Activated CD8-positive, alpha-beta memory T cell treated with anti-CD3 and anti-CD28 coated beads for 36 hours (primary cell): ENCODE results near the gene ZNF579. TPM values are rescaled to one million over a fixed set of nuclear protein-coding genes. Genes with fewer than 3 reads are reported as not detected.

Experiments used
- CTCF ChIA-PET: fragments of 350-600 bp; sonication (Branson Sonifier 250); formaldehyde crosslinking; loops from one replicate; lab custom pipeline; 2021; ENCODE audit warnings: antibody characterized with exemption; lab: Charles Lee
- POLR2A ChIA-PET: fragments of 350-600 bp; sonication (Branson Sonifier 250); formaldehyde crosslinking; loops from one replicate; lab custom pipeline; 2021; ENCODE audit warnings: antibody characterized with exemption; lab: Charles Lee
- total RNA-seq, 2 experiments: library from RNA; stranded (reverse); gene quantifications; one replicate each; pipeline ENCODE4 v1.2.3, GENCODE V29; 2021

ZNF579 gene
- total RNA-seq, 2 experiments from 2014 or later: 6.9 to 7.5 TPM

DNA sequence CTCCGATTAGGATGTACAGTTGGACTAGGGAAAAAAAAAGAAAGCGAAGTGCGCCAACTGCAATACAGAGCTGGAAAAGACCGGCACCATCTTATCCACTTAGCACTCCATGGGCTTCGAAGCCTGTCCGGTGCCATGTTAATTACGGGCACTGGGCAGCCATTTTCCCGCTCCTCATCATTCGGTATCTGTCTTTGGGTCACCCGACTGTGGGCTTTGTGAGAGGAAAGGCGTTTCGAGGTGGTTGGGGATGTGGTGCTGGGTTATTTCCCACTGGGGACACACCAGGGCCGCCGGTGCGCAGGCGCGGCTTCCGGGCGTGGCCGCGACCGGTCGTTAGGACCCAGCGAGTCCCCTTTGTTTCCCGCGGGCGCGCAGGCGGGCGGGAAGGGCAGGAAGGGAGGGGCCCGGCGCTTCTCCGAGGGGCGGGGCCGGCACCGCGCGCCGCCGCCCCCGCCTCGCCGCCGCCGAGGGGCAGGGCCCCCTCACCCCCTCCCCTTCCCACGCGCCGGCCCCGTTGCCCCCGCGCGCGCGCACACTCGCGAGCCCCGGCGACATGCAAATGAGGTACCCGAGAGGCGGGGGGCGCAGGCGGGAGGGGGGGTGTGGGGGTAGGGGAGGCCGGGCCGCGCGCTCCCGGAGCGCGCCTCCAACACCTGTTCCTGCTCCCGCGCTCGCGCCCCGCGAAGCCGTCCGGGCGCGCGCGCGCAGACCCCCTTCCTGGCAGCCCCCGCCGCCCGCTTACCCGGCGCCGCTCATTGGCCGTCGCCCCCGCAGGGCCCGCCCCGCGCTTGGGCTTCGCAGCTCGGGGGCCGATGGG, 19.4 kb upstream of the ZNF579 start, which contains the start of gene ZNF524:
Gene ZNF524, plus strand, starts transcription at position 447 of the 820 bp plus-strand sequence. CDS start 1,825 bp downstream, outside the sequence.
- POLR2A ChIA-PET: interaction anchor here (1.0 to 1.8 kb wide), 9 partner anchors 18 to 345 kb away, joined by 3 to 9 read pairs (median 5); partner anchors contain the start of genes U2AF2, ZNF579, ZNF581 and ZNF628

DNA sequence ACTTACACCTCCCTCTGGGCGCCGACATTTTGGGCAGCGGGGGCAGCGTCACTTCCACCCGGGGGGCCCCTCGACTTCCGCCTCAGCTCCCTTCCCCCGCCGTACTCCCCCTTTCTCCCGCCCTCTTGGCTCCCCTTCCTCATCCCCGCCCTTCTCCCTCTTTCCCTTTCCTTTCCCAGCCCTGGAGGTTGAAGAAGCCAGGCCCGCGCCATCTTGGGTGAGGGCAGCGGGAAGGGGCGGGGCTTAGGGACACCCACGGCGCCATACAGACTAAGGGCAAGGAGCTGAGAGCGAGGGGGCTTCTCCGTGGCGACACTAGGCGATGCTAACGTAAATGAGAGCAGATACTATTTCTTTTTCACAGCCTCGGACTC, 18.8 kb upstream of the ZNF579 start, which contains the start of gene FIZ1:
Gene FIZ1, minus strand, starts transcription at position 50 of the 374 bp plus-strand sequence. CDS start 1,652 bp downstream, outside the sequence.
- POLR2A ChIA-PET: interaction anchor here (1.0 to 1.8 kb wide), 11 partner anchors 12 to 344 kb away, joined by 3 to 9 read pairs (median 5); partner anchors contain the start of genes U2AF2, ZNF579, ZNF581 and ZNF628
- CTCF ChIA-PET: interaction anchor here (0.6 to 2.0 kb wide), 8 partner anchors 13 to 95 kb away, joined by 3 to 10 read pairs (median 6); partner anchors contain the start of gene ZNF784

More for the DNA sequence above, 19.4 kb upstream of the ZNF579 start, which contains the start of gene ZNF524:
- CTCF ChIA-PET: interaction anchor here (0.6 to 1.7 kb wide), 8 partner anchors 17 to 96 kb away, joined by 3 to 10 read pairs (median 5); partner anchors contain the start of gene ZNF784

DNA sequence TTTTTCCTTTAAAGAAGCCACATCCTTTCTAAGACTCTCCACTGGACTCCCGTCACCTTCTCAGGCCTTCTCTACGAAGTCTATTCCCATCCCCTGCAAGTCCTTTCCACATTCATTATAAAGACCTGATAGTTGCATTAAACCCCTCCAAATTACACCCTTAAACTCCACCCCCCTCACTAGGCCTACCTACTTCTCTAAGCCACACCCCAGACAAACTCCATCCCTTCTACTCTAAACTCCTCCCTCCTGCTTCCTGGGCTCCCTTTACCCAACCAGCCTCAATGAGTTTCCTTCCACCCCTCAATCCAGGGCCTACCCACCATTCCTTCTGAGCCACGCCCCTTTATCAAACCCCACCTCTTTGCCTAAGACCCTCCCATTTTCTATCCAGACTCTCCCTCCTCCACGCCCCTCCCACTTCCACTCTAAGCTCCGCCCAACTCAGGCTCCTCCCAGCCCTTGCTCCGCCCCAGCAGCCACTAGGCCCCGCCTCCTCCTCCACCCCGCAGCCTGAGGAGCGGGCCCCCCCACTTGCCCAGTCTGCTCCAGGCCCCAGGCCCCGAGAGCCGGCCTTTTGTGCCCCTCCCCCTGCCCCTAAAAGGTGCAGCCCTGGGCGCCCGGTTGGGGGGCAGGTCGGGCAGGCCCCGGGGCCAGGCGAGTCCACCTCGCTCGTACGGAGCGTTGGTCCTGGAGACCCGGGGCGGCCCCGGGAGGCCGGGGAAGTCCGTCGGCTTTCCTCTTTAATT, 18.2 kb upstream of the ZNF579 start:
- CTCF ChIA-PET: interaction anchor here (0.6 to 2.0 kb wide), 7 partner anchors 12 to 95 kb away, joined by 3 to 10 read pairs (median 5); partner anchors contain the start of gene ZNF784
- POLR2A ChIA-PET: interaction anchor here (1.0 to 1.8 kb wide), 11 partner anchors 12 to 344 kb away, joined by 3 to 9 read pairs (median 5); partner anchors contain the start of genes U2AF2, ZNF579, ZNF581 and ZNF628

DNA sequence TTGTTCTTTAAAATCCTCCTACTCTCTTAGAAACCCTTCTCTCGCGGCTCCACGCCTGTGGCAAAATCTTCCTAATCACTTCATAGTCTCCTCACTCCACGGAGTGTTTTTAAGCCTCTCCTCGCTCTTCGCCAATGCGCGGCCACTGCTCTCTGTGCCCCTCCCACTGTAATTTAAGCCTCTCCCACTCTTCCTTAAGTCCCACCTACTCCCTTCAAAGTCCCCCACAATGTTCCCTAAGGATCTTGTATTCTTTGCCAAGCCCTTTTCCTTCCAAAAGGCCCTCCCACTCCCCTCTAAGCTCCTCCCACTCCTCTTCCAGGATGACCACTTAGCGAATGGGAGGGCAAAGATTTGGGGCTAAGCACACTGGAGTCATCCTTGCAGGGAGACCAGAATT, 17.4 kb upstream of the ZNF579 start:
- ChIA-PET POLR2A (interaction anchor here (1.7 kb wide), 1 partner anchor 14 kb away, joined by 7 read pairs; no protein-coding TSS in a partner anchor), CTCF (interaction anchor here (0.6 to 2.0 kb wide), 2 partner anchors 11 to 570 kb away, joined by 3 to 7 read pairs; no protein-coding TSS in a partner anchor)

DNA sequence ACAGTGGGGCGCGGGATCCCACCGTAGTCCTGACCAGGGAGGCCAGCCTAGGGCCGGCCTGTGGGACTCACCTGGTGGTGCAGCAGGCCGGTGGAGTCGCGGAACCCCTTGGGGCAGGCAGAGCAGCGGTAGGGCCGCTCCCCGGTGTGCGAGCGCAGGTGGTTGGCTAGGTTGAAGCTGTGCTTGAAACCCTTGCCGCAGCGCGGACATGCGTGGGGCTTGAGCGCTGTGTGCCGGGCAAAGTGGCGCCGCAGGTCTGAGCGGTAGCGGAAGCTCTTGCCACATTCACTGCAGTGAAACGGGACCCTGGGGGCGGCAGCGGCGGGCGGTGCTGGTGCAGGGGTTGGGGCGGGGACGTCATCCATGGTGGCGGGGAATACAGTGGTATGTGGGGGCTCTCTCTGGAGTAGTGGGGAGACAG, 16.9 kb upstream of the ZNF579 start:
- ChIA-PET POLR2A (interaction anchor here (1.7 kb wide), 1 partner anchor 14 kb away, joined by 7 read pairs; no protein-coding TSS in a partner anchor), CTCF (interaction anchor here (0.6 to 2.0 kb wide), 2 partner anchors 11 to 571 kb away, joined by 3 to 7 read pairs; no protein-coding TSS in a partner anchor)

DNA sequence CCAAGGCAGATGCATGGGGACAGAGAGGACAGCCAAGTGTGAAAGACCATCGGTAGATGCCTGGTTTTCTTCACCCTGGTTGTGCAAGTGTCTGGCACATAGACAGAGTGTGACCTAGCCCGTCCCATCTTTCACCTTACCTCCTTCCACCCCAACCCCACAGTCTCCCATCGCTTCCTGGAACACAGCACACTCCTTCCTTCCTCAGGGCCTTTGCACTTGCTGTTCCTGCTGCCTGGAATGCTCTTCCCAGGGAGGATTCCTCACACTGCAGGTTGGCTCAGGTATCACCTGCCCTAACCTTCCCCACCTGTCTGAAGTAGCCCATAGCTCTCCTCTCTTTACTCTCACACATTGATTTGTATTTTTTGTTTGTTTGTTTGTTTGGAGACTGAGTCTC, 15.7 kb upstream of the ZNF579 start:
- POLR2A ChIA-PET: no interaction called here
- CTCF ChIA-PET: interaction anchor here (1.0 to 1.4 kb wide), 3 partner anchors 36 to 92 kb away, joined by 3 read pairs; no protein-coding TSS in a partner anchor

DNA sequence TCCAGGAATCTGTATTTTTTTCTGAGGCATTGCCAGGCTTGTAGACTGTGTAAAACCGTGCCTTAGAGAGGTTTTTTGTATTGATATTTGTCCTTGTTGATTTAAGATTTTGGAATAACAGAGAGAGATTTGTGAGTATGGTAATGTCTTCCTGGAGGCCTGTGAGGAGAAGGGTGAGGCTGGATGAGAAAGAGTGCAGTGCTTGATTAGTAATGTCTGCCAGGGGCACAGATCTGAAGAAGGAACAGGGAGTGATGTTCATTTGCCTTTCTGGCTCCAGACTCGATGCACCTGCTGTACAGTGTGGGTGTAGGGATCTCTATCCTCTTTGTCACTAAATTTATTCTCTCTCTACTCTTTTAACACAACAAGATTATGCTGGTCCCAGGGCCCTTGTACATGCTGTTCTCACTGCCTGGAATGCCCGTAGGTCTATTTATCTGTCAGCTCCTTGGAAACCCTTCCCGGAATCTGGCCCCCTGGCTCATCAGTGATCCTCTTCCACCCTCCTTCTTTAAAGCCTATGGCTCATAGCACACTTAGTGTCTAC, 14.4 kb upstream of the ZNF579 start:
- ChIA-PET CTCF (interaction anchor here (0.8 to 1.4 kb wide), 2 partner anchors 11 to 78 kb away, joined by 3 to 4 read pairs; partner anchors contain the start of gene ZNF865), POLR2A (no interaction called here)

DNA sequence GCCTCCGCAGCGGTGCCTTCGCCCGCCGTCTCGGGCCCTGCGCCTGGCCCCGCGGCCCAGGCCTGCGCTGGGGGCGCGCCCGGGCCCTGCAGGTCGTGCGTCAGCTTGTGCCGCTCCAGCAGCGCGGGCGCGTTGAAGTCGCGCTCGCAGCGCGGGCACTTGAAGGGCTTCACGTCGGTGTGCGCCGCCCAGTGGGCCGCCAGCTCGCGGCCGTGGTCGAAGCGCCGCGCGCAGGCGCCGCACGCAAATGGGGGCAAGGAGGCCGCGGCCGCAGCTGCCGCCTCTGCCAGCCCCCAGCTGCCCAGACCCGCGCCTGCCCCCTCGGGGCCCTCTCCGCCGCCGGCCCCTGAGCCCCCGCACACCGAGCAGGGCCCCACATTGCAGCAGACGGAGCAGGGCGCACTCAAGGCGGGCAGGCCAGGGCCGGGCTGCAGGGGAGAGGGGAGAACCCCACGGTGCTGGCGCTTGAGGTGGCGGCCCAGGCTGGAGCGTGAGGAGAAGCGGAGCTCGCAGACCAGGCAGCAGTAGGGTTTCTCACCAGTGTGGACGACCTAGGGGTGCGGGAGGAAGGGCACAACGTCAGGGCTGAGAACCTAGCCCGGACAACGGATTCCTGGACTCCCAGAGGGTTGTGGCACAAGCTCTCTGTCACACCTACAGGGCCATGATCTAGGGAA, 12.6 kb upstream of the ZNF579 start:
- POLR2A ChIA-PET: no interaction called here
- CTCF ChIA-PET: interaction anchor here (0.7 to 1.1 kb wide), 2 partner anchors 11 to 37 kb away, joined by 3 read pairs; no protein-coding TSS in a partner anchor

DNA sequence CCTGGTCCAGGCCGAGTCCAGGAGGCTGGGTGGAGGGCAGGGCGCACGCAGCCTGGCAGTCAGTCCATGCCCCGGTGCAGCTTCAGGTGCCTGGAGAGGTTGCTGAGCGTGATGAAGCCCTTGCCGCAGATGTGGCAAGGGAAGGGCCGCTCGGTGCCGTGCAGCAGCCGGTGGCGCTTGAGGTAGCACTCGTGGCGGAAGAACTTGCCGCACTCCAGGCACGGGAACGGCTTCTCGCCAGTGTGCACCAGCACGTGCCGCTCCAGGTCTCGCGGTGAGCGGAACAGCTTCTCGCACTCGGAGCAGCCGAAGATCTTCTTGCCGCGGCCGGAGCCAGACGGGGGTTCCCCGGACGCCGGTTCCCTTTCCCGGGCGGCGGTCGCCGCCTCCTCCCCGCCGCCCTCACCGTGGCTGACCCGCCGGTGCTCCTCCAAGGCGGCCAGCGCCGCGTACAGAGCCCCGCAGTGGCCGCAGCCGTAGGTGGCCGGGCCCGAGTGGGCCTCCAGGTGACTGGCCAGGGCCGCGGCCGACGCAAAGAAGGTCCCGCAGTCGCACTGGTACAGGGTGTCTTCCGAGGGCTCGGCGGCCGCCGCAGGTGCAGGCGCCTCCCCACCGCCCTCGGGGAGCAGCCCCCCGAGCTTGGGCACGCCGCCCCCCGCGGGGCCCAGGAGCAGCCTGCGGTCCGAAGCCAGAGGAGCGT, 11.9 kb upstream of the ZNF579 start:
- ChIA-PET CTCF (no interaction called here), POLR2A (no interaction called here)

DNA sequence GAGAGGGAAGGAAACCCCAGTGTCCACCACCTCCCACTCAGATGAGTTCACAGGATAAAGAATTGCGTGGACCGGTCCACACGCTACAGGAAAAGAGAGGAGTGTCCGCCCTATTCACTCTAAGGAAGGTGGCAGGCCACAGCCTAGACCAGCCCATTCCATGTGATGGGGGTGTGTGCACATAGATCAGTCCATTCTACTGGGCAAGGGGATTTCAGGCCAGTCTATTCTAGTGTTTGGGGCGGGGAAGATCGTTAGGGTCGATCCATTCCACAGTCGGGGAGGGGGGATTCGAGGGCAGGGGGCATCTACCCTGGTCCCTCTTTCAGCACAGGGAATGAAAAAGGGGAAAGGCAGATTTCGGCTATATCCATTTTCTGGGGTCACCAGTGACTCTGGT, 10.9 kb upstream of the ZNF579 start:
- CTCF ChIA-PET: no interaction called here
- POLR2A ChIA-PET: no interaction called here

DNA sequence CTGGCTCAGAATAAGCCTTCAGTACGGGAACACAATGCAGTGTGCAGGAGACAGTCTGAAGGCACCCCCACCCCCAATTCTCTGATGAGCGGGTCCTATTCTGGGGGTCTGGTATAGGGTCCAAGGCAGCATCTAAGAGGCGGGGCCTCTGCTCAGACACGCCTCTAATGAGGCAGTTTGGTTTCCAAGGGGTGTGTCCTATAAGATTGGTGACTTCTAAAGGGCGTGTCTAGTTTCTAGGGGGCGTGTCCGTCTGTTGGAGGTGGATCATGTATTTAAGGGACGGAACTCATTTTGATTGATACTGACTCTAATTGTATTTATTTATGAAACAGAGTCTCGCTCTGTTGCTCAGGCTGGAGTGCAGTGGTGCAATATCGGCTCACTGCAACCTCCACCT, 10.0 kb upstream of the ZNF579 start:
- ChIA-PET POLR2A (no interaction called here), CTCF (no interaction called here)

DNA sequence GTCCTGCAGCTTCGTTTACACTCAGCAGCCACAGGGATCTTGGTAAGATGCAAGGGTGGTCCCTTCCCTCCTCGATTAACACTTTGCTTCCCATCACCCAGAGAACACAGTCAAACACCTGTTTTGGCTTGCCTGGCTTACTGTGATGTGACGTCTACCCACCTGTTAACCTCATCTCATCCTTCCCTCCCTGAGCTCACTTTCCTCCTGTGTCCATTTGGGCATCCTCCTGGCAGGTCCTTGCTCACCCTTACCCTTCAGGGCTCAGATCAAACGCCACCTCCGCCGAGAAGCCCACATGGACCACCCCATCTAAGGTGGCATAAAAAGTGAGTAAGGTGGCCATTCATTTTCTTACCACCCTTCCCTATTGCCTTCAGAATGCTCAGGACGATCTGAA, 9.5 kb upstream of the ZNF579 start:
- CTCF ChIA-PET: no interaction called here
- POLR2A ChIA-PET: no interaction called here

DNA sequence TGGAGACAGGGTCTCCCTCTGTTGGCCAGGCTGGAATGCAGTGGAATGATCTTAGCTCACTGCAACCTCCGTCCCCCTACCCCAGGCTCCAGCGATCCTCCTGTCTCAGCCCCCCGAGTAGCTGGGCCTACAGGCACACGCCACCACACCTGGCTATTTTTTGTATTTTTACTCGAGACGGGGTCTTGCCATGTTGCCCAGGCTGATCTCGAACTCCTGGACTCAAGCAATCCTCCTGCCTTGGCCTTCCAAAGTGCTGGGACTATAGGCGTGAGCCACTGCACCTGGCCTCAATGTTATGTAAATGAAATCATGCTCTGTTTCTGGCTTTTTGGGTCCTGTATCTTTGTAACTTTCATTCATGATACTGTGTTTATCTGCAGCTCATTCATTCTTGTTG, 8.1 kb upstream of the ZNF579 start:
- POLR2A ChIA-PET: no interaction called here
- CTCF ChIA-PET: no interaction called here

DNA sequence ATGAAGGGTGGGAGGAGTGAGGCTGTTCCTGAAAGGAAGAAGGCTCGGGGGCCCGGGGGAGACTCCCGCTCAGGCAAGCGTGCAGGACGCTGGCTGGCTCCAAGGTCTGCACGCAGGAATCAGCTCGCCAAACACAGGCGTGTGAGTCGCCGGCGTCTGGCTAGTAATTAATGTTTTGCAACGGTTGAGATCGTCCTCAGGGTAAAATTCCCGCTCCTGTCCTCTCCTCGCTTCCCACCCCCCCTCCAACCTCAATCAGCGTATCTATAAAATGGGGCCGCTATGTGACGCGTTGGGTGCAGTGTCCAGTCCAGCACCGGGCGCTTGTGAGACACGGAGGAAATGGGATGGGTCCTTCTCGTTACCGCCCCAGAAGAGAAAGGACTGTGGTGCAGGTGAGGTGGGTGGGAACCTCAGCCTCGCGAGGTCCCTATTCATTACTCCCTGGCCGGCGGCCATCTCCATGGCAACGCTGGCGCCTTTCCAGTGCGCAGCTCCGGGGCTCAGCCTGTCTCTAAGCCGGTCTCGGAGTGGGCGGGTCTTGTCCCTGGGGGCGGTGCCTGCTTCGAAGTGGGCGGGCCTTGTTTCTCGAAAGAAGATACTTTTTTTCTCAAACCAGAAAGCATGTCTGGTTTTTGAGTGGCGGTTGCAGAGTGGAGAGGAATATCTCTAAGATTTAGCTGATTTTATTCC, 6.5 kb upstream of the ZNF579 start:
- POLR2A ChIA-PET: interaction anchor here (0.6 to 1.2 kb wide), 2 partner anchors 12 to 551 kb away, joined by 3 to 5 read pairs; partner anchors contain the start of gene FIZ1
- CTCF ChIA-PET: interaction anchor here (0.9 to 2.5 kb wide), 3 partner anchors 11 to 47 kb away, joined by 3 to 7 read pairs (median 6); partner anchors contain the start of genes FIZ1 and ZNF865

DNA sequence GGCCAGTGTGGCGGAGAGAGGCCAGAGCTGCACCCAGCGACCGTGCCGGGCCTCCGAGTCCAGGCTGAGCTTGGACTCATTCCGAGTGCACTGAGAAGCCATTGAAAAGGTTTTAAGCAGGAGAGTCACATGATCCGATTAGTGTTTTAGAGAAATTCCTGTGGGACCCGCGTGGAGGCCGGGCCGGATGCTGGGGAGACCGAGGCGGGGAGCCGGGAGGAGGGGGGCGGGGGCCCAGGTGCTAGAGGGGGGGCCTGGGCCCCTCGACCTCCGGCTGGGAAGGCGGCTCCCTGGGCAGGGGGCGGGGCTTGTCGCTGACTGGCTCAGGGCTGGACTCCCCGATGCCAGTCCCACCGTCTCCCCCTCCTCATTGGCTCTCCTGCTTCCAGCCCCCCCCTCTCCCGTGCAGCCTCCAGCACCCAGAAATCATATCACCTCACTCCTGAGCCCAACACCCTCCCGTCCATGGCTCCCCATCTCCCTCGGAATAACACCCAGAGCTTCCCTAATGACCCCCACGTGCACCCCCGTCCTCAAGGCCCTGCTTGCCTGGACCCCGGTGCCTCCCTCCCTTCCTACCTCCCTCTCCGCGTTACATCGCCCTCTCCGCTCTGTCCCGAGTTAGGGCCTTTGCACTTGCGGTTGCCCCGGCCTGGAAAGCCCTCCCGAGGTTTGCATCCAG, 5.2 kb upstream of the ZNF579 start:
- CTCF ChIA-PET: interaction anchor here (2.5 kb wide), 1 partner anchor 13 kb away, joined by 7 read pairs; the partner anchor contains the start of gene FIZ1

DNA sequence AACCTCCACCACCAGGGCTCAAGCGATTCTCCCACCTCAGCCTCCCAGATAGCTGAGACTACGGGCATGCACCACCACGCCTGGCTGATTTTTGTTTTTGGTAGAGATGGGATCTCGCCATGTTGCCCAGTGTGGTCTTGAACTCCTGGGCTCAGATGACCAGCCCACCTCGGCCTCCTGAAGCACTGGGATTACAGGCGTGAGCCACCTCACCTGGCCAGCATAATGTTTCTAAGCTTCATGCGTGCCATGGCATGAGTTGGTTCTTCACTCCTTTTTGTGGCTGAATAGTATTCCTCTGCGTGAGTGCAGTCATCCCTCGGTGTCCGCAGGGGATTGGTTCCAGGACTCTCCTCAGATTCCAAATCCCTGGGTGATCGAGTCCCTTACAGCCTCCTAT, 4.2 kb upstream of the ZNF579 start:
- POLR2A ChIA-PET: no interaction called here
- CTCF ChIA-PET: interaction anchor here (0.6 kb wide), 1 partner anchor 81 kb away, joined by 3 read pairs; no protein-coding TSS in a partner anchor

More for the DNA sequence above, 5.2 kb upstream of the ZNF579 start:
- POLR2A ChIA-PET: no interaction called here
